IMR-90 (cell line): ENCODE data around the gene CABP2. TPM values are rescaled to one million over a fixed set of nuclear protein-coding genes. Genes with fewer than 3 reads are reported as not detected.

ENCODE experiments used
- ATAC-seq: fragments of 200-7000 bp; cut with Tn5 transposase; 2 replicates; pipeline ENCODE4 v1.9.1; 2020; ENCODE audit warnings: low read depth, mild to moderate bottlenecking, moderate library complexity
- BruUV-seq: library from RNA; stranded (reverse); fragments of 400-500 nt; replicated peaks from 2 replicates; lab custom pipeline; 2021; lab: Mats Ljungman, UMichigan
- CTCF ChIA-PET: fragments of 300-600 bp; formaldehyde crosslinking; extraction: SDS; loops from one replicate; lab custom pipeline; 2021; ENCODE audit warnings: antibody characterized with exemption; lab: Yijun Ruan, JAX
- POLR2A ChIA-PET: fragments of 300-600 bp; sonication (Branson Sonifier 250); formaldehyde crosslinking; loops from one replicate; lab custom pipeline; 2022; ENCODE audit warnings: antibody characterized with exemption; ENCODE audit not compliant: unreplicated experiment; lab: Charles Lee
- DNase-seq: peaks from one replicate; pipeline ENCODE4 v3.0.0; 2013
- H2AFZ ChIP-seq: replicated peaks from 2 replicates; pipeline ENCODE3; 2013; ENCODE audit warnings: low read length, mild to moderate bottlenecking; ENCODE audit not compliant: poor library complexity
- H2AK5ac ChIP-seq: 2 replicates; pipeline ENCODE4 v1.6.1; 2013; ENCODE audit warnings: low read depth, low read length, inconsistent platforms
- H2AK9ac ChIP-seq: replicated peaks from 2 replicates; pipeline ENCODE3; 2013; ENCODE audit warnings: mild to moderate bottlenecking, low read depth, low read length, moderate library complexity; ENCODE audit not compliant: poor library complexity
- H2BK120ac ChIP-seq: 2 replicates; pipeline ENCODE4 v1.6.1; 2013; ENCODE audit warnings: low read depth, low read length, inconsistent platforms
- H2BK15ac ChIP-seq: 3 replicates; pipeline ENCODE4 v1.6.1; 2013; ENCODE audit warnings: low read depth, low read length, inconsistent platforms
- H2BK20ac ChIP-seq: 2 replicates; pipeline ENCODE4 v1.6.1; 2013; ENCODE audit warnings: low read depth, mild to moderate bottlenecking, inconsistent platforms, low read length, moderate library complexity
- H2BK5ac ChIP-seq: 2 replicates; pipeline ENCODE4 v1.6.1; 2013; ENCODE audit warnings: mild to moderate bottlenecking, low read depth, low read length, inconsistent platforms; ENCODE audit not compliant: poor library complexity, severe bottlenecking
- H3K14ac ChIP-seq: replicated peaks from 2 replicates; pipeline ENCODE4 v1.6.1; 2013; ENCODE audit warnings: low read depth, low read length, inconsistent platforms
- H3K18ac ChIP-seq: 2 replicates; pipeline ENCODE4 v1.6.1; 2013; ENCODE audit warnings: low read depth, low read length, control low read depth
- H3K23ac ChIP-seq: 2 replicates; pipeline ENCODE4 v1.6.1; 2013; ENCODE audit warnings: low read depth, low read length, inconsistent platforms
- H3K27ac ChIP-seq: 2 replicates; pipeline ENCODE4 v1.5.1; 2013; ENCODE audit warnings: mild to moderate bottlenecking, control low read depth, low read length; ENCODE audit not compliant: insufficient read depth
- H3K27me3 ChIP-seq: 2 replicates; pipeline ENCODE4 v1.6.1; 2013; ENCODE audit warnings: low read length; ENCODE audit not compliant: control insufficient read depth, insufficient read depth
- H3K36me3 ChIP-seq: 2 replicates; pipeline ENCODE4 v1.6.1; 2013; ENCODE audit warnings: low read length, mixed read lengths; ENCODE audit not compliant: control insufficient read depth, insufficient read depth
- H3K4ac ChIP-seq: 2 replicates; pipeline ENCODE4 v1.6.1; 2013; ENCODE audit warnings: low read depth, low read length, inconsistent platforms
- H3K4me1 ChIP-seq: 2 replicates; pipeline ENCODE4 v1.6.1; 2013; ENCODE audit warnings: low read length, mixed read lengths; ENCODE audit not compliant: control insufficient read depth, insufficient read depth
- H3K4me2 ChIP-seq: 2 replicates; pipeline ENCODE4 v1.6.1; 2013; ENCODE audit warnings: low read depth, mild to moderate bottlenecking, control low read depth, low read length, moderate library complexity
- H3K4me3 ChIP-seq: 2 replicates; pipeline ENCODE4 v1.5.1; 2013; ENCODE audit warnings: low read depth, mild to moderate bottlenecking, control low read depth, low read length, moderate library complexity; ENCODE audit not compliant: insufficient read depth
- H3K56ac ChIP-seq: 2 replicates; pipeline ENCODE4 v1.6.1; 2013; ENCODE audit warnings: low read length, inconsistent platforms; ENCODE audit not compliant: insufficient read depth; ENCODE audit errors: extremely low read depth
- H3K79me1 ChIP-seq, 2 experiments: 2 replicates each; pipeline ENCODE4 v1.6.1; 2013; ENCODE audit warnings: low read length in 2 of 2, inconsistent platforms in 1 of 2, low read depth in 1 of 2
- H3K9ac ChIP-seq: 2 replicates; pipeline ENCODE4 v1.6.1; 2013; ENCODE audit warnings: low read depth, low read length, control low read depth
- H3K9me1 ChIP-seq: 2 replicates; pipeline ENCODE4 v1.6.1; 2013; ENCODE audit warnings: low read length, inconsistent platforms; ENCODE audit not compliant: insufficient read depth
- H3K9me3 ChIP-seq: 2 replicates; pipeline ENCODE4 v1.6.1; 2013; ENCODE audit warnings: low read length; ENCODE audit not compliant: control insufficient read depth, insufficient read depth
- H4K20me1 ChIP-seq: 2 replicates; pipeline ENCODE4 v1.6.1; 2013; ENCODE audit warnings: low read length, inconsistent platforms; ENCODE audit not compliant: insufficient read depth
- H4K5ac ChIP-seq: 2 replicates; pipeline ENCODE4 v1.6.1; 2013; ENCODE audit warnings: mild to moderate bottlenecking, low read depth, low read length, control low read depth
- H4K8ac ChIP-seq, 2 experiments: 2 replicates each; pipeline ENCODE4 v1.6.1; 2013; ENCODE audit warnings: low read depth in 2 of 2, low read length in 2 of 2, control low read depth in 1 of 2, inconsistent platforms in 1 of 2
- H4K91ac ChIP-seq: 2 replicates; pipeline ENCODE4 v1.6.1; 2013; ENCODE audit warnings: low read depth, low read length, inconsistent platforms; ENCODE audit not compliant: insufficient read depth
- BHLHE40 ChIP-seq: fragments of 150-350 bp; IDR thresholded peaks from 2 replicates; pipeline ENCODE4 v1.6.1; 2016; ENCODE audit warnings: mild to moderate bottlenecking, low read depth, low read length
- CTCF ChIP-seq: conservative IDR thresholded peaks from 2 replicates; pipeline ENCODE4 v1.5.1; 2012; ENCODE audit warnings: mild to moderate bottlenecking, low read depth, low read length, improper control_type of control experiment
- ELK1 ChIP-seq: fragments of 150-350 bp; IDR thresholded peaks from 2 replicates; pipeline ENCODE4 v1.6.1; 2016; ENCODE audit warnings: low read depth, mild to moderate bottlenecking, low read length, moderate library complexity, borderline replicate concordance
- FOS ChIP-seq: fragments of 150-350 bp; IDR thresholded peaks from 2 replicates; pipeline ENCODE4 v1.6.1; 2016; ENCODE audit warnings: low read depth, low read length
- MAFK ChIP-seq: IDR thresholded peaks from 2 replicates; pipeline ENCODE4 v1.6.1; 2012; ENCODE audit warnings: low read depth, low read length, improper control_type of control experiment
- MAZ ChIP-seq: IDR thresholded peaks from 2 replicates; pipeline ENCODE4 v1.6.1; 2012; ENCODE audit warnings: low read depth, mild to moderate bottlenecking, low read length, improper control_type of control experiment, moderate library complexity, borderline replicate concordance
- NFE2L2 ChIP-seq: fragments of 150-350 bp; IDR thresholded peaks from 2 replicates; pipeline ENCODE4 v1.6.1; 2016; ENCODE audit warnings: low read depth, mild to moderate bottlenecking, low read length
- RAD21 ChIP-seq: IDR thresholded peaks from 2 replicates; pipeline ENCODE4 v1.6.1; 2012; ENCODE audit warnings: low read length, improper control_type of control experiment
- RCOR1 ChIP-seq: IDR thresholded peaks from 2 replicates; pipeline ENCODE4 v1.6.1; 2012; ENCODE audit warnings: mild to moderate bottlenecking, low read length, improper control_type of control experiment; ENCODE audit not compliant: insufficient replicate concordance
- WGBS, 2 experiments: methylation state at CpG; one replicate each; pipeline versions ENCODE4 v1.1.5 to v1.1.7; 2013; ENCODE audit warnings: missing lambda C conversion rate in 2 of 2; ENCODE audit not compliant: insufficient read length in 1 of 2; ENCODE audit errors: extremely low coverage in 2 of 2; 5-methylcytosine and 5-hydroxymethylcytosine counted together
- dilution Hi-C: fragments of 300-500 bp; cut with HindIII; formaldehyde crosslinking; loops from one replicate; pipeline ENCODE4 v1.14.3; 2018; ENCODE audit warnings: low sequenced_read_pairs; ENCODE audit not compliant: unreplicated experiment
- in situ Hi-C: fragments of 300-500 bp; cut with MboI; formaldehyde crosslinking; loops from 3 replicates; pipeline ENCODE4 v1.14.3; 2019; ENCODE audit warnings: low sequenced_read_pairs, inconsistent platforms, mixed read lengths
- intact Hi-C: fragments of 100-400 bp; cut with micrococcal nuclease; formaldehyde crosslinking; loops from 2 replicates; pipeline ENCODE4 v1.10.0; 2022
- polyA plus RNA-seq, 3 experiments: library from polyadenylated mRNA; depleted of rRNA; stranded (reverse); fragments of >200 nt; gene quantifications; 2 replicates each; pipeline ENCODE4 v1.2.3, GENCODE V29; 2012; ENCODE audit warnings: low replicate concordance in 1 of 3
- total RNA-seq: library from RNA; depleted of rRNA; stranded (reverse); fragments of >200 nt; gene quantifications from 2 replicates; pipeline ENCODE4 v1.2.3, GENCODE V29; 2012

The CABP2 gene
- total and polyA plus RNA-seq, 2 of the 4 experiments (the other 2 are of a cell fraction): not detected

GRCh38 chr11:67535561-67535960, 12.3 kb upstream of the CABP2 start:
- Histone ChIP-seq H3K9ac (no peak overlapping the region), H2AFZ (no peak overlapping the region), H2BK120ac (no peak overlapping the region), H4K8ac (no peak overlapping the region), H4K91ac (no peak overlapping the region), H3K4me3 (no peak overlapping the region), H3K14ac (no peak overlapping the region), H3K36me3 (no peaks in the 10 kb centered on the region), H3K79me1 (no peaks in the 10 kb centered on the region), H3K4ac (no peak overlapping the region), H3K27ac (no peak overlapping the region), H2AK9ac (no peak overlapping the region), H3K4me2 (no peak overlapping the region), H4K5ac (no peak overlapping the region), H3K27me3 (0 out of 2 replicates have a peak, but pooled peaks cover 1% of the 10 kb centered on the region), H2AK5ac (no peak overlapping the region), H2BK5ac (no peak overlapping the region), H3K4me1 (no peaks in the 10 kb centered on the region), H2BK15ac (no peak overlapping the region), H2BK20ac (no peak overlapping the region), H3K9me3 (peaks cover 16% of the 10 kb centered on the region), H4K20me1 (no peaks in the 10 kb centered on the region), H3K9me1 (no peaks in the 10 kb centered on the region), H3K23ac (no peak overlapping the region), H3K56ac (no peak overlapping the region), H3K18ac (no peak overlapping the region)
- TF ChIP-seq ELK1: no peak
- no peak for TF ChIP-seq BHLHE40
- TF ChIP-seq RAD21: no peak
- no peak for TF ChIP-seq NFE2L2
- TF ChIP-seq MAZ: no peak
- no peak for TF ChIP-seq RCOR1
- TF ChIP-seq CTCF: no peak
- no peak for TF ChIP-seq MAFK
- no peak for TF ChIP-seq FOS
- DNase-seq (no peak), ATAC-seq (no peak)
- ChIA-PET POLR2A (no interaction called here), CTCF (no interaction called here)
- dilution Hi-C loops: no loop called here
- in situ Hi-C loops: no loop called here
- intact Hi-C loops: no loop called here
- no TSS peak for BruUV-seq
- 0% methylated on average over 1 of the region's 1 CpG; no CpG with 5 or more reads in 1 of the 2 experiments for WGBS, 2 experiments
